Spleen (tissue), 7 donors: Measurements from ENCODE around the gene FCGR1A.
"Not testable (repeated sequence)": the region's sequence is repeated elsewhere in the genome, so short reads cannot be mapped to it uniquely, and the experiment has no call there.

Experiments
- POLR2A ChIP-seq, 3 donors: fragments of 450-650 bp; IDR thresholded peaks; one replicate each; pipeline ENCODE4 v1.5.1; 2017; ENCODE audit warnings: antibody characterized with exemption in 3 of 3, mild to moderate bottlenecking in 1 of 3
- POLR2AphosphoS5 ChIP-seq, 3 donors: sonication (generic); formaldehyde crosslinking; IDR thresholded peaks; one replicate each; pipeline ENCODE4 v1.5.1; 2017; ENCODE audit warnings: antibody characterized with exemption in 3 of 3
- TF ChIP-seq, protein P1 (sequence below), 11 experiments: fragments of 200-600 bp in 7 of 11; fragments of 450-650 bp in 4 of 11; sonication (generic) in 4 of 11; IDR thresholded peaks in 8 of 11; conservative IDR thresholded peaks in 3 of 11; 1 replicate in 7 of 11; 2 replicates in 4 of 11; pipeline versions ENCODE4 v1.4.0 to v1.8.0; 2016 to 2021; ENCODE audit warnings: antibody characterized with exemption in 11 of 11, inconsistent platforms in 4 of 11, mild to moderate bottlenecking in 1 of 11
- donor health status: DM: no; HTN: no; CAD: no; lungs with moderate emphysema.
- donor health status: DM: no; HTN: no; CAD: no.
- donor health status: DM: no; HTN: no; CAD: no.

DNA sequence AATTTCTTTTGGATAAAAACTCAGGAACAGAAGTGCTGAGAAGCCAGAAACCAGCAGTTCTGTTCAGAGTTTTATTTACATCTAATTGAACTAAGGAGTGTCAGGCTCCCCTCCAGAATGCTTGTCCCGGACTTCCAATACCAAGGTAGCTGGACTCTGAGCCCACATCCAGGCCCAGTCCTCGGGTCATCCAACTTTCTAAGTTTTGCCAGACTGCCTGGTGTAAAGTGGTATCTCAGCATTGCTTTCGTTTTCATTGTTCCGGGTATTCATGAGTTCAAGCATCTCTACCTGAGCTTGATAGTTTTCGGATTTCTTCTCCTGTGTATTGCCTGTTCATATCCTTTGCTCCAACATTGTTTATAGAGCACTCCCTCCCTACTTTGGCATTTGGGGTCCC is 37.9 kb downstream of the FCGR1A start:
- TF ChIP-seq, protein P1, sequence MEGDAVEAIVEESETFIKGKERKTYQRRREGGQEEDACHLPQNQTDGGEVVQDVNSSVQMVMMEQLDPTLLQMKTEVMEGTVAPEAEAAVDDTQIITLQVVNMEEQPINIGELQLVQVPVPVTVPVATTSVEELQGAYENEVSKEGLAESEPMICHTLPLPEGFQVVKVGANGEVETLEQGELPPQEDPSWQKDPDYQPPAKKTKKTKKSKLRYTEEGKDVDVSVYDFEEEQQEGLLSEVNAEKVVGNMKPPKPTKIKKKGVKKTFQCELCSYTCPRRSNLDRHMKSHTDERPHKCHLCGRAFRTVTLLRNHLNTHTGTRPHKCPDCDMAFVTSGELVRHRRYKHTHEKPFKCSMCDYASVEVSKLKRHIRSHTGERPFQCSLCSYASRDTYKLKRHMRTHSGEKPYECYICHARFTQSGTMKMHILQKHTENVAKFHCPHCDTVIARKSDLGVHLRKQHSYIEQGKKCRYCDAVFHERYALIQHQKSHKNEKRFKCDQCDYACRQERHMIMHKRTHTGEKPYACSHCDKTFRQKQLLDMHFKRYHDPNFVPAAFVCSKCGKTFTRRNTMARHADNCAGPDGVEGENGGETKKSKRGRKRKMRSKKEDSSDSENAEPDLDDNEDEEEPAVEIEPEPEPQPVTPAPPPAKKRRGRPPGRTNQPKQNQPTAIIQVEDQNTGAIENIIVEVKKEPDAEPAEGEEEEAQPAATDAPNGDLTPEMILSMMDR (IDR thresholded peaks at IDR 0.05 in 8 of 11, conservative IDR thresholded peaks at IDR 0.05 in 3 of 11), result not testable (repeated sequence)
- TF ChIP-seq POLR2AphosphoS5, POLR2A (IDR thresholded peaks at IDR 0.05): not testable (repeated sequence)
